NCI-H2107 treated with DMSO at 0.1 percent for 48 hours (cell line): Measurements from ENCODE around the gene RNF144B.
"Not testable (repeated sequence)": the region's sequence is repeated elsewhere in the genome, so short reads cannot be mapped to it uniquely, and the experiment has no call there.

ENCODE experiments used
- DNase-seq: peaks from one replicate; lab custom pipeline; 2025; ENCODE audit not compliant: unreplicated experiment; lab: John Stamatoyannopoulos, UW

The RNF144B gene

DNA sequence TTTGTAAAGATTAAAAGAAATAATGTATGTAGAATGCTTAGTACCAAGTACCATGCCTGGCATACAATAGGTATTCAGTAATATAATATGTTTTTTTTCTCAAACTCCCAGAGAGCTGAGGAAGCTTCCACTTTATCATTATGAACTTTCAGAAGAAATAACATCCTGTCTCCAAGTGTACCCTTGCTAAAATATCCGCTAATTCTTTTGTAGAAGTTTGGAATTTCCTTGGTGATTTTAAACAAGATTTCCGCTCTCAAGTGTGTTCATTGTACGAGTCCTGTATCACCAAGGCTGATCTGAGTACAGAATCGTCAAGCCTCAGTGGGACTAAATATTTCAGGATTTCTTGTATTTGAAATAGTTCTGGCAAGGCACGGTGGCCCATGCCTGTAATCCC is 16.1 kb upstream of the RNF144B start:
- DNase-seq = no peak

DNA sequence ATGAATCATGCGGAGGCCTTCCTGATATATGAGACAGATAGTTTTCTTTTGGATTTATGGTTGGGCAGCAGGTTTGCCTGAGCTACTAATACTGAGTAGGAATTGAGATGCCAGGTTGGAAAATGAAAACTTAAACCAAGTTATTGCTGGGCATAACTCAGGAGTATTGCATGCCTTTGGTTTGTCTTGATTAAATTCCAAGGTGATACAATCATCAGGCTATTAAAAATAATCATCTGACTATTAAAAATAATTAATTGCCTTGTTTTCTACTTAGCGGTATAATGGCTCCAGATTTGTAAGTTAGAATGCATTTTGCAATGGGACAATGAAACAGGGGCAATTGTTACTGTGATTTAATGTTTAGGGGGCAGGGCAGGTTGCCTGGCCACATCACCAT is 15.5 kb upstream of the RNF144B start:
- DNase-seq = no peak

DNA sequence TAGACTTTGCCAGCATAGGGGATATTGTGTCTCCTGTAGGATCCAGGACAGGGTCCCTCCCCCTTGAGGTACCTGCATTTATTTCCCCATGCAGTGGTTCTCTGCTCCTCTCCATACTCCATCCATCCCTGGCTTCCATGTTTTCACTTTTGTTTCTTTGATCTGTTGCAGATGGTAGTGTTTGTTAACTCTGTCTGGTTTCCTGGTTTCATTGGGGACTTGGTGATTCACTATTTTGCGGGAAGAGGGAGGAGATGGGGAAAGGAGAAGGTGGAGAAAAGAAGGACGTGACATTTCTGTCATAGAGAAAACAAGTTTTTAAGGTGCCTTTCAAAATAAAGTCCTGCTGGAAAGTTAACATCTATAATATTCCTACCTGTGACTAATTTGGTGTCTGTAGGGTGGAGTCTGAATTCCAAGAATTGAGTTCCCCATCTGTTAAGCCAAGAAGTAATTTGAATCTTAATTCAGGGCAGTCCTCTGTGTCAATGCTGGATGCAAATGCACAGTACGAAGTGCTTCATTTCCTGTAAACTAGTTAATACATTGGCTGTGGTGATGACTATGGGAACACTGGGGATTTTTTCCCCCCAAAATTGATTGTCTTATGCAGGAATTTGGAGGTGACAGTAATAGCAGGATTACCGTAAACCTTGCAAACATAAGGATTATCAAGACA is 6.9 kb upstream of the RNF144B start:
- DNase-seq = no peak

DNA sequence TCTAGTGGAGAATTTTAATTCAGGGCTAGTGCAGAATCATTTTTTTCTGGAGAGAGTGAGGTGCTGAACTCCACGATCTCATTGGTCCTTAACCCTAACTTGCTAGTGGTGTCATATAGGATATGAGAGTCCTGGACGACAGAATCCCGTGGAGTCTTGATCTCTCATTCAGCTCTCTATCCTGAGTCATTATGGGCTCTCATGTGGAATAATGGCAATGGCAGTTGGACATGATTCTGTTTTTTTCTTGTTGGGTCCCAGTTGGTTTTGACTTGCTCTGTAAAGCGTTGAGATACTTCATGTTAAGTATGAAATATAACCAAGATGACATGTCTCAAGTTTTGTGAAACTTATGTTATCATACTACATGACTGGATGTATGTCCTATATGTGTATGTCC is 6.3 kb upstream of the RNF144B start:
- no peak for DNase-seq

DNA sequence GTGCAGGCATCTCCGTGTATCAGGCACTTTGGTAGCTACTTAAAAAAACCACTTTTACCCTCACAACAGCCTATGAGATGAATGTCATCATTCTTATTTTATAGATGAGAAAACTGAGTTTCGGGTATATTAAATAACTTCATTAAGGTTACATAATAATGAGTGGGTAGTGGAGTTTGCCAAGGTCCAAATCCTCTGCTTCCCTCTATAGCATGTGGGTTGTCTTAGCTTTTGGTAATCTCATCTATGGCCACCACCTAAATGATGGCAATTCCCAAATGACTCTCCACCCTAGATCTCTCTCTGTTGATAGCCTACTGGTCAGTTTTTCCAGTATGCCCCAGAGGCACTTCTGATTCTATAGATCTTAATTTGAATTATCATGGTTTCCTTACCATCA is 3.7 kb upstream of the RNF144B start:
- DNase-seq = no peak

DNA sequence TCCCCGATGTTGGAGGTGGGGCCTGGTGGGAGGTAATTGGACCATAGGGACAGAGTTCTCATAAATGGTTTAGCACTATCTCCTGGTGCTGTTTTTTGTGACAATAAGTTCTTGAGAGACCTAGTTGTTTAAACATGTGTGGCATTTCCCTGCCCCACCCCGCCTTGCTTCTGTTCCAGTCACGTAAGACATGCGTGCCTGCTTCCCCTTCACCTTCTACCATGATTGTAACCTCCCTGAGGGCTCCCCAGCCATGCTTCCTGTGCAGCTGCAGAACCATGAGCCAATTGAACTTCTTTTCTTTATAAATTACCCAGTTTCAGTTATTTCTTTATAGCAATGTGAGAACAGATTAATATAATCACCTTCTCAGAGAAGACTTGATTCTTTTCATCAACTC is 2.5 kb upstream of the RNF144B start:
- no peak for DNase-seq

DNA sequence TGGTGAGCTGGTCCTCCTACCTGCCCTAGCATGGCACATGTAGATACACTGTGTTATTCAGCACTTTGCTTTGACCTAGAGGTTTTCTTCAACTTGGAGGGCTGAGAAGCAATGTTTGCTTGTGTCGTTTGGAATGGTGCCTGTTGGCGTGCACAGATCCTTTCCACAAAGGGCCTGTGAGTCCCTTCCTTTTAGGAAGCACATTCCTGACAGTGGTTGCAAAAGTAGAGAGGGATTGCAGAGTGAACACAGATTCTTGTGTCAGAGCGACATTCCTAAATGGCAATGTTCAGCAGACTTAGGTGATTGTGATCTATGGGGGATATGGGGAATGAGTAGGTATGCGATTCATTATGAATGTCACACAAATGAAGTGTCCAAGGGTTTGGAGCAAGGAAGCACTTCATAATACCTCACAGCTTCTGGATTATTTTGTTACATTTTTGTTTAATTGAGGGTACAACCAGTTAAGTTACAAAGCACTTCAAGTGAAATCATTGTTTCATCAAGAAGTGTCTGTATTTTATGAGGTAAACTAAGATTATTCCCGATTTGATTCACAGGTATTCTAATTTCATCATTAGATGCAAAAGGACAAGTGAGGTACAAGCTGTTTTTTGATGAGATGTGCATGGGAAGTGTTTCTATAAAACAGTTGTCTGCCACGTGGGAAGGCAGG is 713 bp upstream of the RNF144B start:
- DNase-seq = no peak

DNA sequence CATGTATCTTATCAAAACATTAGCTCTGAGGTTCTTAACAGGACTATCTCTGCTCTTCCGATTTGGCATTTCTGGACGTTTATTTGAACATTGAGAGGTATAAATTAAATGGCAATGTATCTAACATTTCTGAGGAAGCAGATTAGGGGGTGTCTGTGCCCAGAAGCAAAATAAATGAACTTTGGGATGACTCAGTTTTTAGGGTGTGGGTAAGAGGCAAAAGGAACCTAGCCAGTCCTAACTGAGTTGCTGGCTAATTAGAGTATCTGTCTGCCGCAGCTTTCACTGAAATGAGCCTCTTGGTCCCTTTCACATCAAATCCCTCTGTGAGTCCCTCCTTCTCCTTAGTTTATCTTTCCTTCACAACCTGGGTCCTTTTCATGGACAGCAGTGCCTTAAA is 1.1 kb downstream of the RNF144B start:
- DNase-seq = no peak

DNA sequence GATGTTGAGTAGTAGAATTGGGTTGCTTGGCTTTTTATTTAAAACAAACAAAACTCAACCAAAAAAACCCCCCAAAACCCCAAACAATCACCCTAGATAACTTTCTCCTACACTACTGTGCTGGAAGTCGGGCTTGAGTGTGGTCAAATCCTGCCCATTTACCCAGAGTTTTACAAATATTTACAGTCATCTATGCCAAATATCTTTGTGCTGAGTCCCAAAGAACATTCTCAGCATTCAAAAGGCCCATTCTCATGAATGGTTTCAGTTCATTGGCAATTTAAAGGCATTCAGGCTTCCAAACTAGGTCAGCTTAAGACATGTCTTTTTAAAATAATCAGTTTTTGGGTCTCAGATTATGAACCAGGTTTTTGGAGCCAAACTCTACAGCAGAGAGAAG is 1.8 kb downstream of the RNF144B start:
- DNase-seq = no peak

DNA sequence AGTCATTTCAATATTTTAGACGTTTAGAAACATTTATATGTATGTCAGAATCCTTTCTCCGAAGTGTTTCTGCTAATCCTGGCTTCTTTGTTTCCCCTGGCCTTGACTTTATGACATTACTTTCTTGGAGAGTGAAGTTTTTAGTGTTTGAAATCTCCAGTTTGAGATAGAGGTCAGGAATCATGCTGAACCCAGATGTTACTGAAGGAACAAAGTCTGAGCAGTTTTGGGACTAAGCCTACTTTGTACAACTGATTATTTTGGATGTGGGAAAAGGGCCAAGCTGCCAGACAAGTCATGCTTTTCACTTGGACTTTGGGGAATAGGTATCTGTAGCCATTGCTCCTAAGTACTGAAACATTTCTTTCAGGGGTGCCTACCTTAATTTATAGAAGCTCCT is 2.3 kb downstream of the RNF144B start:
- no peak for DNase-seq

DNA sequence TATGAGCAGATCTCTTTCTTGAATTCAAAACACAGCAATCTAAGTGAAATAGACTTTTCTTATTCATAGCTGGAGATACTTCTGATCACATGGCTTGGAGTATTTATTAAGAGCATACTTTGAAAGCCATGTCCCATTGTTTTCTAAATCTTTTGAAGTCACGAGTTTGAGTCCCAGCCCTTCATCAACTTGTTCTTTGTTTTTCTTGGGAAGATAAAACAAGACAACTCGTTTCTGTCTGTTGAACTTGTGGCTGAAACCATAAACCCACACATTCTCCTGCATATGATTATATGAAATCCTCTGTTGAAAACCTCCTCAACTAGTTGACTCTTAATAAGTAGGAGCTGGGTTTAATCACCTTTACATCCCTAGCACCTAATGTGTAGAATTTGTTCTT is 3.3 kb downstream of the RNF144B start:
- DNase-seq = no peak

DNA sequence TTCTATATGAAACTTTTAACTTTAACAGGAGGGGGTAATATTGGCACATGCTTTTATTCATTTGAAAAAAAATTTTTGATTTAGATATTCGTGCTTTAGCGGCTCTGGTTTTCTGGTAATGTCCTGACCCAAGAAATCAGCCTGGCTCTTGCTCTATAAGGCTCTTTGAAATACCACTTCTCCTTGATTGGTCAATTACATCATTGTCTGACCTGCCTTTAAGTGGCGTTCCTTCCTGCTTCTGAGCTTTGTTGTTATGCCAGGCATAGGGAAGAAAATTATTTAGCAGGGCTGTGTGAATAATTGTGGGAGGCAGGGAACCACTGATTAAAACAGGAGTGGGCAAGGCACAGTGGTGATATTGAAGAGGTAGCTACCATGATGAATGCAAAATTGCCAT is 3.9 kb downstream of the RNF144B start:
- DNase-seq = no peak

DNA sequence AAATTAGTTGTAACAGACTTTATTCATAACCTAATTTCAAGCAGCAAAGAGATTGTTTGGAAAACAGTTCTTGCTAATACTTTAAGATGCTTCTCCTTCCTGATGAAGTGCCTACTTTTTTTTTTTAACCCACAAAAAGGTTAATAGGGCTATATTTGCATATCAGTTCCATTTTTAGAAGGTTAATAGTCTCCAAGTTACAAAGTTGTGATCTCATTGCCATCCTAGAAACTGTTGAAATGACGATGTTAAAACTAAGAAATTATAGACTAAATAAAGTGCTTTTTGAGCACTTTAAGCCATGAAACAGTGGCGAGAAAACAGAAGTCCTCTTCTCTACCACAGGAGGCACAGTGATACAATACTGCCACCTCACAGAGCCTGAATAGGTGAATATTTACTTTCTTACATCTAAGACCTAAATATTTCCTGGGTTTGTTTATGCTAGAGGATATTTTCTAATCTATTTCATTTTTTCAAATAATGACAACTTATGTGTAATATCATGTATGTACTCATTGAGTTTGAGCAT is 5.3 kb downstream of the RNF144B start:
- no peak for DNase-seq

DNA sequence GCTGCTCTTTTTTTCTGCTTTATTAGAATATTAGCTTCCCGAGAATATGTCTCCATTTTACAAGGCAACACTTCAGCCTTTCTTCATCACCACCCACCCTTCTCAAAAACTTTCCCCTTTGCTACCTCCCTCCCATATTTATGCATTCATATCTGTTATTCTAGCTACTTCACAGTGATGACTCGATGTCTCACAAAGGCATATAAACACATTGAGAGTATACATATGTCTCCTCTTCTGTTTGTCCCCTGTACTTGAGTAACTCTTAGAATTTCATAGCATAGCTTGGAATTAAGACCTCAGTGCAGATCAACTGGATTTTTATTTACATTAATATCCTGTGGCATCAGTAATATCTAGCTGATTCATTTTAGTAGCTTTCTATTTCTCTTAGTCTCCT is 6.5 kb downstream of the RNF144B start:
- no peak for DNase-seq

DNA sequence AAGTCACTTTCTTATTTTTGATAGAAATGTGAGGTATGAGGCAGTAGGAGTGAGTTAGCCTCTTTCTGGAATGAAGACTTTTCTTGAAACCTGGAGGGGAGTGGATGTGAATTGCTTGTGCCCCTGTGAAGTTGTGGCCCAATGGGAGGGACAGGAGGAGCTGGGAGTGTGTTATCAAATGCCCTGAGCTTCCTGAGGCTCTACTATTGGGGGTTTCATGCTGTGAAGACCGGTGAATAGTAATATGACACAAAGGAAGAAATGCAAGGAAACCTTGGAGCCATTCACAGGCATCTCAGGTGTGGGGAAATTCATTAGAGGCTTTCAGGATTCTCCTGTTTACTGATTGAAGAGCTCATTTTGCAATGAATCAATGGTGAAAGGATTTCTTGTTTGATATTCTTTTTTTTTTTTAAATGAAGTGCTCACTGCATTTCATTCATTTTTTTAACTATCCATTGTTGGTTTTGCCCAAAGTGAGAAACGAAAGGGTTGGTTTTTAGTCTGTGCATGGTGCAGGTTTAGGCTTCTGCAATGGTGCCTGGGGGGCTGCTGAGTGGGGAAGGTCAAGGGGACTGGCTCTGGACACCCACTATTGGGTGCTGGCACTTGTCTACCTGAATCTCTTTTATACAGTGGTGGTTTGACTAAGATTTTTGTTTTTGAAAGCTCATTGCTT is 8.2 kb downstream of the RNF144B start:
- DNase-seq = no peak

DNA sequence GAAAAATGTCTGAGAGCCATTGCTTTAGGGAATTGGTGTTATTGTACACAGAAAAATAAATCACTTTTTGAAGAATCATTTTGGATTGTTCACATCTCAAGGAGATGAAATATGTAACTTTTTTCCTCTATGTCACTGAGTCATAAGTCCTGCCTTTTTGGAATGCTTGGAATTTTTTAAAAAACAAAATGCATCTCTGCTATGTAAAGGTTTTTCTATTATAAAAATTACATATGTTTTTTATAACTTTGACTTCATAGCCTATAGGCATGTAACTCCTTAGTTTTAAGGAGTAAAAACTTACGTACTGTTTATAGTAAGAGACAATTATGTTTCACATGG is 8.7 kb downstream of the RNF144B start:
- no peak for DNase-seq

DNA sequence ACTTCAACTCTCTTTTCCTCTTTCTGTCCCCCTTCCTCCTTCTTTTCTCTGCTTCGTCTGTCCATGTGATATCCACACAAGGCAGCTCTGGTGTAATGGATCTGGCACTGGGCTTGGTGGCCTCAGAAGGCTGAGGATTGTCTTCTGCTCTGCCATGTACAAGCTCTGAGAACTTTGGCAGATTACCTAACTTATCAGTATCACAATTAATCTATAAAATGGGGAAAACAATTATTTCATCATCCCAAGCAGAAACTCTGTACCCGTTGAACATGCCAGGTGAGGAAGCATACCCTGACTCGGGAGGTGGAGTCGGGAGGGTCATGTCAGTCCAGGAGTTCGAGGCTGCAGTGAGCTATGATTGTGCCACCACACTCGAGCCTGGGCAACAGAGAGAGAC is 10.6 kb downstream of the RNF144B start:
- no peak for DNase-seq

DNA sequence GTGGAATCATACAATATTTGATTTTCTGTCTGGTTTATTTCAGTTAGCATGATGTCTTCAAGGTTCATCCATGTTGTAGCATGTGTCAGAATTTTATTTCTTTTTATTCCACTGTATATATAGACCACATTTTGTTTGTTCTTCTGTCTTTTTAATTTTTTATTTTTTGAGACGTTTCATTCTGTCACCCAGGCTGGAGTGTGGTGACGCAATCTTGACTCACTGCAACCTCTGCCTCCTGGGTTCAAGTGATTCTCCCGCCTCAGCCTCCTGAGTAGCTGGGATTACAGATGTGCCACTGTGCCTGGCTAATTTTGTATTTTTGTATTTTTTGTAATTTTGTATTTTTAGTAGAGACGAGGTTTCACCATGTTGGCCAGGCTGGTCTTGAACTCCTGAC is 11.1 kb downstream of the RNF144B start:
- DNase-seq = not testable (repeated sequence)

DNA sequence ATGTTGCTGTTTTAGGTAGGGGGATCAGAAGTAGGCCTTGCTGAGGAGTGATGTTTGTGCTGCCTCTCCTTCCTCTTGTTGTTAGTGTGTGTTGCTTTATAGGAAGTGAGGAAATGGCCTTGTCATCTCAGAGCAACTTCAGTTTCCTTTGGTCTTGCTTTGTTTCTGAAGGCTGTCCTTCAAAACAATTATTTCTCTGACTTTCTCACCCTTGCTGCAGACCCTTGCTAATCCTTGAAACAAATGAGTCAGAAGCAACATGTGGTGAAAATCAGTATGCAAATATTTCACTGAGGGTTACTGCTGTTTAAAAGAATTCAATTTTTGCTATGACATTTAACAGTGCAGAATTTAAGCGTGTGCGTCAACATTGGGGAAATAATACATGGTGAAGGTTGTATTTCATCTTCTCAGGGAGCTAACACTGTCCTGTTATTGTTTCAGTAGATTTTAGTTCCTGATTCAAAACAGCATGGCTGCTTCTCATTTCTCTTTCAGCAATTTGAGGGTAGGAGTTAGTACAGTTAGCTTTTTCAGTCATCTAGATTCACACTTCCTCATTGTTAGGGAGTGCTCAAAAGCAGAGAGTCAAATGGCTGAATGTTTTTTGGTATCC is 13.8 kb downstream of the RNF144B start:
- no peak for DNase-seq

DNA sequence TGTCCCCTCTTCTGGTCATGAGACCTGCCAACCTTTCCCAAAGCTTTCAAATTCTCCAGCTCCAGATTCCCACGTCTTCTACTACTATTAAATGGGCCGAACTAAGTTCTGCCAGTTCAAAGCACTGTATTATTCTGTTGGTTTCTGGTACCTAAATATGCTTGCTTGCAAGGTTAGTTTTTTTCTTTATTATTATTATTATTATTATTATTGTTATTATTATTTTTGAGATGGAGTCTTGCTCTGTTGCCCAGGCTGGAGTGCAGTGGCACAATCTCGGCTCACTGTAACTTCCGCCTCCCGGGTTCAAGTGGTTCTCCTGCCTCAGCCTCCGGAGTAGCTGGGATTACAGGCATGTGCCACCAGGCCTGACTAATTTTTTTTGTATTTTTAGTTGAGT is 17.8 kb downstream of the RNF144B start:
- DNase-seq = not testable (repeated sequence)

DNA sequence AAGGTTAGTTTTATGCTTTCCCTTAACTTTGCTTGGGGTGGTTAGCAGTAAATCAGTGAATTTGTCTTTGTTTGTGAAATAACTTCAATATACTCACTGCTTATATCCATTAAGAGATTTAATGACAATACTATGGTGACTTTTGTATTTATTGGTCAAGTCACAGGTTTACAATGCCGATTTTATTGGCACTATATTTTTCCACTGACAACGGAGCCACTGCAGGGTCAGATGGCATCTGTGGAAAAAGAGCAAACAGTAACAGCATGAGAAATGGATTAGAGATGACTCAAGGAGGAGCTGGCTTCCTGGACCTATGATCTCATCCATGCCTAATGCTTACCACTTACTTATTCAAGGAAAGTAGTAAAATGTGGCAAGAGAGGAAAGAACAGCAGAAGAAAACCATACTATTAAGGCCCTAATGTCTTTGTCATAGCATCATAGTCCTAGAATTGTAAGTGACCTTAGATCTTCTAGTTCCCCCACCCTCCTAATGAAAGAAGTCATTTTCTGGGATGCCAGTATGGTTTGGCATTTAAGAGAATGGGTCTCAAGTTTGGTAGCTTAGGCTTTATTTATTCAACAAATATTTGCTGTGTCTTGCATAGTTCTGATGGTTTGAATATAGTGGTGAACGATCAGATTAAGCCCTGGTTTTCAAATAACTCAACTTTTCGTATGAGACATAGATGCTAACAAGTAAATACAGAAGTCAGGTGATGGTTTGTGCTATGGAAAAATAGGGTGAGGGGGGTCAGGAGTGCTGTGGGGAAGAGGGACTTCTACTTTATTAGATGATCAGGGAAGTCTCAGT is 18.5 kb downstream of the RNF144B start:
- no peak for DNase-seq
